SH-SY5Y (cell line): ENCODE data around the gene MAP2K6.

ENCODE experiments used
- GATA2 ChIP-seq: IDR thresholded peaks from 2 replicates; pipeline ENCODE4 v1.6.1; 2011; ENCODE audit warnings: mild to moderate bottlenecking, low read depth, low read length
- GATA3 ChIP-seq: IDR thresholded peaks from 2 replicates; pipeline ENCODE4 v1.6.1; 2011; ENCODE audit warnings: low read depth, mild to moderate bottlenecking, low read length, moderate library complexity

GRCh38 chr17:69447726-69448125 lies 33.2 kb downstream of the MAP2K6 start:
- TF ChIP-seq GATA2 (no peak), GATA3 (no peak)
